HepG2 (cell line): ENCODE results near the gene TEKT5. TPM values are rescaled to one million over a fixed set of nuclear protein-coding genes. Genes with fewer than 3 reads are reported as not detected.

Experiments
- FOXP1 ChIP-seq, 2 experiments: fragments of 450-650 bp in 1 of 2; IDR thresholded peaks; 2 replicates each; pipeline ENCODE4 v1.6.1; 2017 to 2018; ENCODE audit warnings: antibody characterized with exemption in 1 of 2
- RARG ChIP-seq: sonication (generic); formaldehyde crosslinking; IDR thresholded peaks from 2 replicates; pipeline ENCODE4 v1.4.0; 2020; ENCODE audit warnings: low read depth, mild to moderate bottlenecking, missing genetic modification reagents
- SIX1 ChIP-seq: sonication (generic); formaldehyde crosslinking; IDR thresholded peaks from 2 replicates; pipeline ENCODE4 v1.4.0; 2020; ENCODE audit warnings: missing genetic modification reagents, borderline replicate concordance
- THAP11 ChIP-seq: IDR thresholded peaks from 2 replicates; pipeline ENCODE4 v1.6.1; 2016; ENCODE audit warnings: missing biosample characterization, missing genetic modification reagents
- ZFY ChIP-seq: sonication (generic); formaldehyde crosslinking; IDR thresholded peaks from 2 replicates; pipeline ENCODE4 v1.4.0; 2020; ENCODE audit warnings: missing genetic modification reagents
- ZNF30 ChIP-seq: sonication (generic); formaldehyde crosslinking; IDR thresholded peaks from 2 replicates; pipeline ENCODE4 v1.5.0; 2020; ENCODE audit warnings: mild to moderate bottlenecking, missing genetic modification reagents
- ZNF326 ChIP-seq: sonication (generic); formaldehyde crosslinking; IDR thresholded peaks from 2 replicates; pipeline ENCODE4 v1.4.0; 2020; ENCODE audit warnings: missing genetic modification reagents, borderline replicate concordance
- ZNF678 ChIP-seq: sonication (generic); formaldehyde crosslinking; IDR thresholded peaks from 2 replicates; pipeline ENCODE4 v1.4.0; 2020; ENCODE audit warnings: mild to moderate bottlenecking, missing genetic modification reagents
- ZNF83 ChIP-seq: sonication (generic); formaldehyde crosslinking; IDR thresholded peaks from 2 replicates; pipeline ENCODE4 v1.4.0; 2020; ENCODE audit warnings: missing genetic modification reagents, mild to moderate bottlenecking, borderline replicate concordance
- polyA plus RNA-seq, 8 experiments: library from polyadenylated mRNA; depleted of rRNA in 3 of 8; stranded (reverse) in 7 of 8; unstranded in 1 of 8; fragments of >200 nt; fragmentation: Illumina TruSeq in 4 of 8; extraction: Trizol in 4 of 8; gene quantifications; 2 replicates each; pipeline versions ENCODE4 v1.2.1 to v1.2.3, GENCODE V29; 2011 to 2016; ENCODE audit warnings: low read depth in 4 of 8, missing spikeins in 1 of 8, mixed read lengths in 1 of 8; ENCODE audit not compliant: insufficient read depth in 1 of 8
- total RNA-seq, 5 experiments: library from RNA; depleted of rRNA; stranded (reverse); fragments of >200 nt; fragmentation: Illumina TruSeq; extraction: Trizol; gene quantifications; 2 replicates each; pipeline ENCODE4 v1.2.3, GENCODE V29; 2016; ENCODE audit warnings: low read depth in 1 of 5
- TF ChIP-seq, protein P1 (sequence below): sonication (generic); formaldehyde crosslinking; IDR thresholded peaks from 2 replicates; pipeline ENCODE4 v1.4.0; 2020; ENCODE audit warnings: missing genetic modification reagents, mild to moderate bottlenecking, borderline replicate concordance
- TF ChIP-seq, protein P2 (sequence below): sonication (generic); formaldehyde crosslinking; IDR thresholded peaks from 2 replicates; pipeline ENCODE4 v1.4.0; 2020; ENCODE audit warnings: mild to moderate bottlenecking, missing genetic modification reagents
- TF ChIP-seq, protein P3 (sequence below): sonication (generic); formaldehyde crosslinking; IDR thresholded peaks from 2 replicates; pipeline ENCODE4 v1.5.1; 2020; ENCODE audit warnings: missing genetic modification reagents, mild to moderate bottlenecking, borderline replicate concordance
- TF ChIP-seq, protein P4 (sequence below): sonication (generic); formaldehyde crosslinking; IDR thresholded peaks from 2 replicates; pipeline ENCODE4 v1.9.0; 2021; ENCODE audit warnings: mild to moderate bottlenecking, missing genetic modification reagents

Gene TEKT5
- total and polyA plus RNA-seq, 2 of the 13 experiments (the other 11 are each of a cell fraction or from before 2014, with no cell fraction given) = 0.16 TPM; not detected in 1

DNA sequence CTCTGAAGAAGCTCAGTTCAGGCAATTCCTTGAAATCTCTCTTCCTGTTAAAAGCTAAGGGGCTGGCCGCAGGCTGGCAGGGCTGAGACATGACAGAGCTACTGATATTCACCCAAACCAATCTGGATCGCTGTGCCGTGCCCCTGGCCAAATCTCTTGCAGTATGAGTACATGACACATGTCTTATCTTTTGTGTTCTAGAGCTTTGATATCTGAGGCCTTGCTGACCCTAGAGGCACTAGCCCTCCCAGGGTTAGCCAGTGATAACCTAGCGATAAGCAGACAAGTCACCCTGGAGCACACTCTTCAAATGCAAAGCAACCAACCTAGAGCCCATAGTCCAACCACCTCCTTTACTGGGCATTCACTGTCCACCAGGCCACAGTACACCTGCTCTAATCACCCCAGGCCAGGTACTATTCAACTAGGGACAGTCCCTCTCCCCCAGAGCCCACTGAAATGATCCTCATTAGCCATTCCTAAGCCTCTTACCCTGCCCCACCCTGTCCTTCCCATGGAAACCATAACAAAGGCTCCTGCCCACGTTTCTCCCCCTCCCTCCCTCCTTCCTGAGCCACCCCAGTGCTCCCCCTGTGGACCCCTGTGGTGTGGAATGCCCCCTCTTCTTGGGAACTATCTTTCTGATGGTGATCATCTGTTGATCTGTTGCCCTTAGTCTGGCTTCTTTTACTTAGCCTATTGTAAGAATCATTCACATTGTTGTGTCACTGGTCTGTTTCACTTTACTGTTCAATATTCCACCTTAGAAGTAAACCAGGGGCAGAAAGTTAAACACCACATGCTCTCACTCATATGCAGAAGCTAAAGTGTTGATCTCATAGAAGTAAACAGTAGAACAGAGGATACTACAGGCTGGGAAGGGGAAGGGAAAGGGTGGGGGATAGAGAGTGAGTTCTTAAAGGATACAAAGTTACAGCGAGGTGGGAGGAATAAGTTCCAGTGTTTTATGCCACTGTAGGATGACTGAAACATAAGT is 52.5 kb downstream of the TEKT5 start (continued):
- TF ChIP-seq, protein P1, sequence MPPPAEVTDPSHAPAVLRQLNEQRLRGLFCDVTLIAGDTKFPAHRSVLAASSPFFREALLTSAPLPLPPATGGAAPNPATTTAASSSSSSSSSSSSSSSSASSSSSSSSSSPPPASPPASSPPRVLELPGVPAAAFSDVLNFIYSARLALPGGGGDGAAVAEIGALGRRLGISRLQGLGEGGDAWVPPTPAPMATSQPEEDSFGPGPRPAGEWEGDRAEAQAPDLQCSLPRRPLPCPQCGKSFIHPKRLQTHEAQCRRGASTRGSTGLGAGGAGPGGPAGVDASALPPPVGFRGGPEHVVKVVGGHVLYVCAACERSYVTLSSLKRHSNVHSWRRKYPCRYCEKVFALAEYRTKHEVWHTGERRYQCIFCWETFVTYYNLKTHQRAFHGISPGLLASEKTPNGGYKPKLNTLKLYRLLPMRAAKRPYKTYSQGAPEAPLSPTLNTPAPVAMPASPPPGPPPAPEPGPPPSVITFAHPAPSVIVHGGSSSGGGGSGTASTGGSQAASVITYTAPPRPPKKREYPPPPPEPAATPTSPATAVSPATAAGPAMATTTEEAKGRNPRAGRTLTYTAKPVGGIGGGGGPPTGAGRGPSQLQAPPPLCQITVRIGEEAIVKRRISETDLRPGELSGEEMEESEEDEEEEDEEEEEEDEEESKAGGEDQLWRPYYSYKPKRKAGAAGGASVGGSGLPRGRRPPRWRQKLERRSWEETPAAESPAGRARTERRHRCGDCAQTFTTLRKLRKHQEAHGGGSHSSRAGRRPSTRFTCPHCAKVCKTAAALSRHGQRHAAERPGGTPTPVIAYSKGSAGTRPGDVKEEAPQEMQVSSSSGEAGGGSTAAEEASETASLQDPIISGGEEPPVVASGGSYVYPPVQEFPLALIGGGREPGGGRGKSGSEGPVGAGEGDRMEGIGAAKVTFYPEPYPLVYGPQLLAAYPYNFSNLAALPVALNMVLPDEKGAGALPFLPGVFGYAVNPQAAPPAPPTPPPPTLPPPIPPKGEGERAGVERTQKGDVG (CRISPR knock-in tag) = no peak
- TF ChIP-seq ZFY (peak; percentile 54; the same call in 1 of the 2 replicates), SIX1 (CRISPR knock-in tag) (no peak), ZNF326 (no peak), THAP11 (CRISPR knock-in tag) (no peak; the same call in 1 of the 2 replicates), ZNF83 (CRISPR knock-in tag) (no peak), FOXP1 (IDR thresholded peaks at IDR 0.05) (no peak), FOXP1 (CRISPR knock-in tag; IDR thresholded peaks at IDR 0.05) (peak; percentile 57), ZNF30 (CRISPR knock-in tag) (no peak), ZNF678 (CRISPR knock-in tag) (no peak), RARG (CRISPR knock-in tag) (no peak)
- TF ChIP-seq, protein P2, sequence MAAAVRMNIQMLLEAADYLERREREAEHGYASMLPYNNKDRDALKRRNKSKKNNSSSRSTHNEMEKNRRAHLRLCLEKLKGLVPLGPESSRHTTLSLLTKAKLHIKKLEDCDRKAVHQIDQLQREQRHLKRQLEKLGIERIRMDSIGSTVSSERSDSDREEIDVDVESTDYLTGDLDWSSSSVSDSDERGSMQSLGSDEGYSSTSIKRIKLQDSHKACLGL = no peak; the same call in 1 of the 2 replicates
- TF ChIP-seq, protein P3, sequence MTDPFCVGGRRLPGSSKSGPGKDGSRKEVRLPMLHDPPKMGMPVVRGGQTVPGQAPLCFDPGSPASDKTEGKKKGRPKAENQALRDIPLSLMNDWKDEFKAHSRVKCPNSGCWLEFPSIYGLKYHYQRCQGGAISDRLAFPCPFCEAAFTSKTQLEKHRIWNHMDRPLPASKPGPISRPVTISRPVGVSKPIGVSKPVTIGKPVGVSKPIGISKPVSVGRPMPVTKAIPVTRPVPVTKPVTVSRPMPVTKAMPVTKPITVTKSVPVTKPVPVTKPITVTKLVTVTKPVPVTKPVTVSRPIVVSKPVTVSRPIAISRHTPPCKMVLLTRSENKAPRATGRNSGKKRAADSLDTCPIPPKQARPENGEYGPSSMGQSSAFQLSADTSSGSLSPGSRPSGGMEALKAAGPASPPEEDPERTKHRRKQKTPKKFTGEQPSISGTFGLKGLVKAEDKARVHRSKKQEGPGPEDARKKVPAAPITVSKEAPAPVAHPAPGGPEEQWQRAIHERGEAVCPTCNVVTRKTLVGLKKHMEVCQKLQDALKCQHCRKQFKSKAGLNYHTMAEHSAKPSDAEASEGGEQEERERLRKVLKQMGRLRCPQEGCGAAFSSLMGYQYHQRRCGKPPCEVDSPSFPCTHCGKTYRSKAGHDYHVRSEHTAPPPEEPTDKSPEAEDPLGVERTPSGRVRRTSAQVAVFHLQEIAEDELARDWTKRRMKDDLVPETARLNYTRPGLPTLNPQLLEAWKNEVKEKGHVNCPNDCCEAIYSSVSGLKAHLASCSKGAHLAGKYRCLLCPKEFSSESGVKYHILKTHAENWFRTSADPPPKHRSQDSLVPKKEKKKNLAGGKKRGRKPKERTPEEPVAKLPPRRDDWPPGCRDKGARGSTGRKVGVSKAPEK (CRISPR knock-in tag) = 0 out of 2 replicates have a peak, but pooled peaks have one; percentile 8
- TF ChIP-seq, protein P4, sequence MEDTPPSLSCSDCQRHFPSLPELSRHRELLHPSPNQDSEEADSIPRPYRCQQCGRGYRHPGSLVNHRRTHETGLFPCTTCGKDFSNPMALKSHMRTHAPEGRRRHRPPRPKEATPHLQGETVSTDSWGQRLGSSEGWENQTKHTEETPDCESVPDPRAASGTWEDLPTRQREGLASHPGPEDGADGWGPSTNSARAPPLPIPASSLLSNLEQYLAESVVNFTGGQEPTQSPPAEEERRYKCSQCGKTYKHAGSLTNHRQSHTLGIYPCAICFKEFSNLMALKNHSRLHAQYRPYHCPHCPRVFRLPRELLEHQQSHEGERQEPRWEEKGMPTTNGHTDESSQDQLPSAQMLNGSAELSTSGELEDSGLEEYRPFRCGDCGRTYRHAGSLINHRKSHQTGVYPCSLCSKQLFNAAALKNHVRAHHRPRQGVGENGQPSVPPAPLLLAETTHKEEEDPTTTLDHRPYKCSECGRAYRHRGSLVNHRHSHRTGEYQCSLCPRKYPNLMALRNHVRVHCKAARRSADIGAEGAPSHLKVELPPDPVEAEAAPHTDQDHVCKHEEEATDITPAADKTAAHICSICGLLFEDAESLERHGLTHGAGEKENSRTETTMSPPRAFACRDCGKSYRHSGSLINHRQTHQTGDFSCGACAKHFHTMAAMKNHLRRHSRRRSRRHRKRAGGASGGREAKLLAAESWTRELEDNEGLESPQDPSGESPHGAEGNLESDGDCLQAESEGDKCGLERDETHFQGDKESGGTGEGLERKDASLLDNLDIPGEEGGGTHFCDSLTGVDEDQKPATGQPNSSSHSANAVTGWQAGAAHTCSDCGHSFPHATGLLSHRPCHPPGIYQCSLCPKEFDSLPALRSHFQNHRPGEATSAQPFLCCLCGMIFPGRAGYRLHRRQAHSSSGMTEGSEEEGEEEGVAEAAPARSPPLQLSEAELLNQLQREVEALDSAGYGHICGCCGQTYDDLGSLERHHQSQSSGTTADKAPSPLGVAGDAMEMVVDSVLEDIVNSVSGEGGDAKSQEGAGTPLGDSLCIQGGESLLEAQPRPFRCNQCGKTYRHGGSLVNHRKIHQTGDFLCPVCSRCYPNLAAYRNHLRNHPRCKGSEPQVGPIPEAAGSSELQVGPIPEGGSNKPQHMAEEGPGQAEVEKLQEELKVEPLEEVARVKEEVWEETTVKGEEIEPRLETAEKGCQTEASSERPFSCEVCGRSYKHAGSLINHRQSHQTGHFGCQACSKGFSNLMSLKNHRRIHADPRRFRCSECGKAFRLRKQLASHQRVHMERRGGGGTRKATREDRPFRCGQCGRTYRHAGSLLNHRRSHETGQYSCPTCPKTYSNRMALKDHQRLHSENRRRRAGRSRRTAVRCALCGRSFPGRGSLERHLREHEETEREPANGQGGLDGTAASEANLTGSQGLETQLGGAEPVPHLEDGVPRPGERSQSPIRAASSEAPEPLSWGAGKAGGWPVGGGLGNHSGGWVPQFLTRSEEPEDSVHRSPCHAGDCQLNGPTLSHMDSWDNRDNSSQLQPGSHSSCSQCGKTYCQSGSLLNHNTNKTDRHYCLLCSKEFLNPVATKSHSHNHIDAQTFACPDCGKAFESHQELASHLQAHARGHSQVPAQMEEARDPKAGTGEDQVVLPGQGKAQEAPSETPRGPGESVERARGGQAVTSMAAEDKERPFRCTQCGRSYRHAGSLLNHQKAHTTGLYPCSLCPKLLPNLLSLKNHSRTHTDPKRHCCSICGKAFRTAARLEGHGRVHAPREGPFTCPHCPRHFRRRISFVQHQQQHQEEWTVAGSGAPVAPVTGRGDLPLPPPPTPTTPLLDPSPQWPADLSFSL (CRISPR knock-in tag) = no peak
